HG03469 (cell line): ENCODE results near the gene HIP1R.
"Not testable (repeated sequence)": the region's sequence is repeated elsewhere in the genome, so short reads cannot be mapped to it uniquely, and the experiment has no call there.

Experiments
- ATAC-seq: cut with Tn5 transposase; IDR thresholded peaks from one replicate; pipeline ENCODE4 v1.9.1; 2021; ENCODE audit warnings: mild to moderate bottlenecking, moderate library complexity, moderate number of reproducible peaks; ENCODE audit not compliant: unreplicated experiment

HIP1R gene

GRCh38 chr12:122871851-122872780 is 36.9 kb downstream of the HIP1R start:
- ATAC-seq = no peak

- no peak for ATAC-seq
These were observed 37.6 kb downstream of the HIP1R start for GRCh38 chr12:122872815-122873361.

GRCh38 chr12:122873540-122873939 is 38.3 kb downstream of the HIP1R start:
- ATAC-seq = no peak

GRCh38 chr12:122874081-122874480 is 38.8 kb downstream of the HIP1R start:
- no peak for ATAC-seq

GRCh38 chr12:122875590-122876220 is 40.4 kb downstream of the HIP1R start:
- peak; percentile 51 for ATAC-seq

- ATAC-seq = not testable (repeated sequence)
These were observed 41.0 kb downstream of the HIP1R start for GRCh38 chr12:122876281-122876680.

- no peak for ATAC-seq
These were observed 41.5 kb downstream of the HIP1R start for GRCh38 chr12:122876731-122877130.

GRCh38 chr12:122878780-122879612 is 43.7 kb downstream of the HIP1R start:
- ATAC-seq = no peak

- no peak for ATAC-seq
These were observed 45.0 kb downstream of the HIP1R start for GRCh38 chr12:122880155-122880667.

GRCh38 chr12:122880668-122881067 is 45.4 kb downstream of the HIP1R start:
- no peak for ATAC-seq

GRCh38 chr12:122882908-122883558 is 47.8 kb downstream of the HIP1R start:
- ATAC-seq = no peak

GRCh38 chr12:122884091-122884826 is 49.0 kb downstream of the HIP1R start:
- ATAC-seq = no peak

GRCh38 chr12:122884860-122885259 is 49.6 kb downstream of the HIP1R start:
- ATAC-seq = no peak

GRCh38 chr12:122886161-122886560 is 50.9 kb downstream of the HIP1R start:
- no peak for ATAC-seq

GRCh38 chr12:122886851-122887818 is 51.9 kb downstream of the HIP1R start:
- ATAC-seq = peak; percentile 65

GRCh38 chr12:122887819-122888212 is 52.6 kb downstream of the HIP1R start:
- peak; percentile 8 for ATAC-seq

GRCh38 chr12:122888232-122888752 is 53.0 kb downstream of the HIP1R start:
- ATAC-seq = no peak
